ENCODE measurements around the gene CYP27A1.

CYP27A1 gene

GRCh38 chr2:218812861-218813260, 30.9 kb downstream of the CYP27A1 start:
- DNase-seq, result no peak

DNA sequence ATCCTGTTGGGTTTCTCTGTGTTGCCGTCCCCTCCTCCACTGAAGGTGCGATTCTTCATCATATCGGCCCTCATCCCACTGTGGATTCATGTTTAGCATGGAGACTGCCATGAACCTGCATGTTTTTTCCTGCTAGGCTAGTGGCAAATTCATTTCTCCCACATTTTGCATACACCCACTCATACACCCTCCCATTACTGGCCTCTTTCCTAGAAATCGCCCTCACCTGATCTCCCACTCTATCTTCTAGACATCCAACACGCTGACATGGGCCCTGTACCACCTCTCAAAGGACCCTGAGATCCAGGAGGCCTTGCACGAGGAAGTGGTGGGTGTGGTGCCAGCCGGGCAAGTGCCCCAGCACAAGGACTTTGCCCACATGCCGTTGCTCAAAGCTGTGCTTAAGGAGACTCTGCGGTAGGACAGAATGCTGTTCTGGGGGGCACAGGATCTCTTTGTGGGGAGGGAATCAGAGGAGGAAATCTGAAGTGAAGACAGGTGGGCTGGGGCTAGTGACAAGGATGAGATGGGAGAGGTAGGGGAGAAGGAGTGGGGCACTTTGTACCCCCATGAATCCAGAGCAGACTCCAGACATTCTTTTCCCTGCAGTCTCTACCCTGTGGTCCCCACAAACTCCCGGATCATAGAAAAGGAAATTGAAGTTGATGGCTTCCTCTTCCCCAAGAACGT, 32.0 kb downstream of the CYP27A1 start:
- DNase-seq, result no peak

DNA sequence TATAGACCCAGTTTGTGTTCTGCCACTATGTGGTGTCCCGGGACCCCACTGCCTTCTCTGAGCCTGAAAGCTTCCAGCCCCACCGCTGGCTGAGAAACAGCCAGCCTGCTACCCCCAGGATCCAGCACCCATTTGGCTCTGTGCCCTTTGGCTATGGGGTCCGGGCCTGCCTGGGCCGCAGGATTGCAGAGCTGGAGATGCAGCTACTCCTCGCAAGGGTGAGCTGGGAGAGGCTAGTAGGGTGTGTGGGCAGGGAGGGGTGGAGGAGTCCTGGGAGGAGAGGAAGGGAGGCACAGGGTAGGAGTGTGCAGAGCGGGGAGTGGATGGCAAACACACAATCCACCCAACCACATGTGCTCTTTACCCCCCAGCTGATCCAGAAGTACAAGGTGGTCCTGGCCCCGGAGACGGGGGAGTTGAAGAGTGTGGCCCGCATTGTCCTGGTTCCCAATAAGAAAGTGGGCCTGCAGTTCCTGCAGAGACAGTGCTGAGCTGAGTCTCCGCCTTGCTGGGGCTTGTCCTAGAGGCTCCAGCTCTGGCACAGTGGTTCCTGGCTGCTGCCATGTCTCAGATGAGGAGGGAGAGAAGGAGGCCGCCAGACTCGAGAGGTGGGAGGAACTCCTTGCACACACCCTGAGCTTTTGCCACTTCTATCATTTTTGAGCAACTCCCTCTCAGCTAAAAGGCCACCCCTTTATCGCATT, 32.7 kb downstream of the CYP27A1 start:
- DNase-seq, result no peak

DNA sequence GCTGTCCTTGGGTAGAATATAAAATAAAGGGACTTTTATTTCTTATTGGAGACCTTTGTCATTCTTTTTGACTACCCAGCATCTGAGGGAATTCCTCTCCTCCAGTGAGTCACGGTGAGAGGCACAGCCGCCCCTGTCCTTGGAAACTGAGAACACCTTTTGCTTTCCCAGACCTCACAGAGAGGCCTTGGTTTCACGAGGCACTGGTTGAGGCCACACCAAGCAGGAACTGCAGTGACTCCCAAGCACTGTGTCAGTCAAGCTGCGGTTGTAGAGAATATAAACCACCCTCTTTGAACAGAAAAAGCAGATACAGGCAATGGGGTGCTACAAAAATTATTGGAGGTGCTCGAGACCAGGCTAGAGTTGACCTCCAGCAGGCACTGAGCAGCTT, 33.3 kb downstream of the CYP27A1 start:
- DNase-seq, result no peak

GRCh38 chr2:218815649-218816048, 33.7 kb downstream of the CYP27A1 start:
- no peak for DNase-seq

DNA sequence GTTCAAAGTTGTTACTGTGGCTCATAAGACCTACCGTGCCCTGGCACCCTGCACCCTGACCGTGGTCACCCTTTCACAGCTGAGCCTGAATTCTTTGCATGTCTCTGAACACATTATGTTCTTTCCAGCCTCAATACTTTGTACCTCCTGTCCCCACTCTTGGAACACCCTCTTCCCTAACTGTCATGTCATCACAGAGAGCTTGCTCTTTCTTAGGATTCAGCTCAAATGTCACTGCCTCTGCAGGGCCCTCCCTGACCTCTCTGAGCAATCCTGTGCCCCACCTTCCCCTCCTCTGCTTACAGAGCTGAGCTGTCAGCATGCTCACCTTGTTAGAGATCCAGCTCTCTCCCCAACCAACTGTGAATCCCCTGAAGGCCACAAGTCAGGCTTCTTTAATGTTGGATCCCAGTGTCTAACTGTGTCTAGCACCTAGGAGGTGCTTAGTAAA, 34.6 kb downstream of the CYP27A1 start:
- no peak for DNase-seq

GRCh38 chr2:218819093-218819492, 37.1 kb downstream of the CYP27A1 start:
- DNase-seq, result no peak

DNA sequence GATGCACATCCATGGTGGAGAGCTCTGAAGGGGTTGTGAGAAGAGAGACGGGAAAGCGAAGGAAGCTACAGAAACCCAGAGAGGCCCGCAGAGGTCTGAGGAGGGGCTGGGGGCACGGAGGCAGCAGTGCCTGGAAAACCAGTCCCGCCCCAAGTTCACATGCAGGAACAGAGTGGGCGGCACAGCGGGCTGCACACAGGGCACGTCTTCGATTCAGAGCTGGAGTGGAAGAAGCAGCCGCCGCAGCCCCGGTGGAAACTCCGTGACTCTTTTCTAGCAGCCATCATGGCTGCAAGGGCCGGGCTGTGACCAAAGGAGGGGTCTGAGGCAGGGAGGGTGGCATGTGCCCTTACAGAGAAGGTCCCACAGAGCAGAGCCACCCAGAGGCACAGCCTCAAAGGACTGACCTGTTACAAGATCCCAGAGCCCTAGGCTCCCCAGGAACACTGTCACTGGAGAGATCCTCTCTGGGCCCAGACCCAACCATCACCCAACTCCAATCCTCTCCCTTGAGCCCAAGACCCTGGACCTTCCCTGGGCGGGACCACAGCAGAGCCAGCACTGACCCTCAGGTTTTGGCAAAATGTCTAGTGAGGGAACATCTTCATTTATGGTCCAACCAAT, 38.9 kb downstream of the CYP27A1 start:
- no peak for DNase-seq

DNA sequence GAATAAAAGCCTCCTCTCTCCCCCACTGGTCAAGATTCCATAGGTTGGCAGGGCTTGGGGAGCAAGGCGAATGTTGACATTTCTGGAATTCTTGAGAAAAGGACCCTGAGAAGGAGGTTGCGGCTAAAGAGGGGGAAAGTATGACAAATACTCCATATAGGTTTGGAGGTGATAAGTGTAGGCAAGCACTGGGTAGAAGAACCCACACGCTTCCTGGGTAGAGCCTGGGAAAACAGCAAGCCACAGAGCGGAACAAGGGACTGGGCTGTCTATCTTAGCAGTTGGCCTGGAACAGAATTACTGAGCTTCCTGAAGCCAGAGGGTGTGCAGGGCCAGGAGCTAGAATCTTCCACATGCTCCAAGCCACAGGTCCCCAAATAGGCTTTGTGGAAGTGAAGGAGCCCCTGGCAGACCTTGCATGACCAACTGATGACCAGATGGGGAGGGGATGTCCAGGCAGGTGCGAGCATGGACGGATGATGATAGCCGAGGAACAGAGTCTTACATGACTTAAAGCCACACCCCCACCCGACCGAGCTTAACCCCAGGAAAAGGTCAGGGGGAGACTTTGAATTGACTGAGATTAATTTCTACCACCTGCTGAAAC, 39.8 kb downstream of the CYP27A1 start:
- no peak for DNase-seq

GRCh38 chr2:218822622-218823021, 40.7 kb downstream of the CYP27A1 start:
- no peak for DNase-seq

GRCh38 chr2:218823196-218823855, 41.4 kb downstream of the CYP27A1 start:
- DNase-seq, result no peak

GRCh38 chr2:218824004-218824403, 42.1 kb downstream of the CYP27A1 start:
- DNase-seq, result no peak

DNA sequence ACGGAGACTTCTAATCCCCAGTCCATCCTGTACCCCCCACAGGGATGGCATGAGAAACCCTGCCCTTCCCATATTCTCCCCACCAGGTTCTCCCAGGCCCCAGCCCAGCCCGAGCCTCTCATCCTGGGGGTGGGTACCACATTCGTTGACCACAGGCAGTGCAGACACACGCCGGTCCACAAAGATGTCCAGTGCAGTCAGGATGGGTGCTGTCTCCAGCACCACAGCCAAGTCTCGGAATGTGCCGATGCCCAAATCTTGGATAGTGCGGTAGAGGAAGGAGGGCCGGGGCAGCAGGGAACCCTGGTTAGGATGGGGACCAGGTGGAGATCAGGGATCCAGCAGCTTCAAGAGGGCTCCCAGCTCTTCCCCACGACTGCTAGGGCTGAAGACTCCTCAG, 44.8 kb downstream of the CYP27A1 start:
- DNase-seq, result no peak

DNA sequence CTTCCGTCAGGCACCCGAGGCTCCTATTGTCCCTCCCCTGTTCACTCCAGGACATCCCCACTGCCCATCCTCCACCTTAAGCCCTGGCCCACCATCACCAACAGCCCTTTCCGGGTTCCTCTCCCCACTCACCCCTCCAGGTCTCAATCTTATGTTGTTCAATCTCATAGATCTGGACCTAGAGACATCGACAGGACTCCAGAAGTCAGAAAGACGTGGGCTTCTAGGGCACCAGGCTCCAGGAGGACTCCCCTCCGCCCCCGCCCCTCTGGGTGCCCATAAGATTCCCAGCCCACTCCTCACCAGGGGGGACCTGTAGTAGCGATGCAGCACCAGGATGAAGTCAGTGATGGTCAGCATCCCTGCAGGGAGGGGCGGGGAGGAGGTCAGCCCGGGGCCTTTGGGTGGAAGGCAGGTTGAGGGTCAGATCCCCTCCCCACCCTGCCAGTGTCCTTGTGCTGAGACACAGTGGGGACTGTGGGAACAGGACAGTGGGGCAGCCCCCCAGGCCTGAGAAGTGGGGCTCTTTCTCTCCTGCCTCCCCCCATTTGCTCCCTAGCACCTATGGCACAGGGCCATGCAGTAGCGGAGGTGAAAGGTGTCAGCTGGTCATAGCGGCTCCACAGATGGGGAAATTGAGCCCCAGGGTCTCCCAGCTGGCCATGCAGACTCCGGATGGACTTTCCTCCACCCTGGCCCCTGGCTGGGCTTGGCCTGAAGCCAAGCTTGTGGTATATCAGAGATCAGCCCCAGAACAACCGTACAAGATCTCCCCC, 45.9 kb downstream of the CYP27A1 start:
- no peak for DNase-seq

DNA sequence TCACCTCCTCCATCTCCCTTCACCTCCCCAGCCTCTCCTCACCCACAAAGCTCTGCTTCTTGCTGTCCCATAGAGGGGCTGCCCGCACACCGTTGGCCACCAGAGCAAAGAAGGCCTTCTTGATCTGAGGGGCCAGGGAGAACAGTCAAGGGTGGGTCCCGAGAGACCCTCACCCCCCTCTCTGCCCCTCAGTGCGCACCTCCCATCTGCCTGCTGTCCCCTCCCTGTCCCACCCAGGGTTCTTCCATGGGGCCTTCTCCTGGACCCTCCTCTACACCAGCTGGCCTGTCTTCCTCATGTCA, 46.5 kb downstream of the CYP27A1 start:
- DNase-seq, result no peak

GRCh38 chr2:218829868-218830451, 48.0 kb downstream of the CYP27A1 start:
- DNase-seq, result no peak

DNA sequence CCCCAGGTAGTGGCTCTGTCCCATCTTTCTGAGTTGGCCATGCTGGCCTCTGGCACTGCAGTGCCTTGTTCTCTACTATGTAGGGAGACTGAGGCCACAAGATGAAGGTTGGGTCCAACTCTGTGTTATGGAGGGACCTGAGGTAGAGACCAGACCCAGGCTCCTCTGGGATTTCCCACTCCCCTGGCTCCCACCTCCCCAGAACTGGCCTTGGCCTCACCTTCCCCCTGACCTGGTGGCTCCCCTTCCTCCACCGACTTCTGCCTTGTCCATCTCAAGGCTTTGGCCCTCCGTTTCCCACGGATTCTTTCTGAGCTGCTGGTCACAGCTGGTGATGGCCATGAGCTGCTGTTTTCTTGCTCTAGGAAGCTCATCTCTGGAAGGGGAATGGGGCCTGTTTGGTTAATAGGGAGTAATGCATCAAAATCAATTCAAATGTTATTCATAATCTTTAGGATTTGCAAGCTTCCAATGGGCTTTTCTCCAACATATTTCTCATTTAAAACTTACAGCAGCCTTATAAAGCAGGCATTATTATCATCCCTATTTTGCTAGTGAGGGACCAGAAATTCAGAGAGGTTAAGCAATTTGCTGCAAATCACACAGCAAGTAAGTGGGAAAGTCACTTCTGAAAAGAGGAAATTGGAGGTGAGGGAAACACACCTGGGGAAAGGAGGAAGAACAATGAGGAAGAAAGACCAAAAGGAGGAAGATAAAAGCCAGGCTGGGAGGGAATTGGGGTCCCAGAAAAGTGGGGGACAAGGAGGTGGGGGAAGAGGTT, 48.8 kb downstream of the CYP27A1 start:
- DNase-seq, result no peak

GRCh38 chr2:218831378-218831990, 49.5 kb downstream of the CYP27A1 start, which contains the start of gene PRKAG3:
PRKAG3 (minus strand) TSS chr2:218831803.
- DNase-seq, result no peak

DNA sequence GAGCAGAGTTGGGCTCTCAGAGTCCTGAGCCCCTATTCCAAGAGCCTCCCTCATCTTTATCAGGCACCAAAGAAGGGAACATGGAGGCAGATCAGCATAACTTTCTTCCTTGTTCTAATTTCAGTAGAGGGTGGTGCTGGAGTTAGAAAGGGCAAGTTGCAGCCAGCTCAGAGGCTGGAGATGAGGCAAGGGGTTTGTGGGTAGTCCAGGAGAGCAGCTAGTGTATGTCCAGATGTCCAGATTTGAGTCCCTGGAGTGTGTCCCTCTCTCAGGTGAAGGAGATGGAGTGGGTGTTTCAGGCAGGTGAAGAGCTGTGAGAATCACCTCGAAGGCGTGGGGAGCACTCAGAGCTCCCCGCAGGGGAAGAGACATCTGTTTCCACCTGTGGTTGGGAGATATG, 50.1 kb downstream of the CYP27A1 start:
- no peak for DNase-seq

DNA sequence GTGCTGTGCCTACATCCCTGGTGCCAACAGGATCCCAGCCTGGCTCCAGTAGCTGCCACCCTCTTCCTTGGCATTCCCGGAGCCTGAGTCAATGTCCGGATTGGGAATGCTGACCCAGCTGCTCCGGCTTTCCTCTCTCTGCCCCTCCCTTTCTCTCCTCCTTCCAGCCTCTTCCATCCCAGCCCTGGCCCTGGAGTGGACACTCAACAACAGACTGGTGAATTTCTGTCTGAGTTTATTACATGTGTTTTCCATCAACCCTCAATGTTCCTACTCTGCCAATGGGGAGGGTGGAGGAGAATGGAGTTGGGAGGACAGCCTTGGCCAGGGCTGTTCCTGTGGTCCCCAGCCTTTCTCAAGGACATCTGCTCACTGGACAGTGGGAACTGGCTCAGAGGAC, 50.6 kb downstream of the CYP27A1 start:
- no peak for DNase-seq
